Left ventricle myocardium inferior (tissue), 1 donor: Measurements from ENCODE around the gene TRPM5. TPM values are rescaled to one million over a fixed set of nuclear protein-coding genes. Genes with fewer than 3 reads are reported as not detected.

Source experiments
- DNase-seq: peaks from one replicate; pipeline ENCODE4 v3.0.0-alpha.2; 2020
- H3K27ac ChIP-seq: fragments of 200-600 bp; replicated peaks from 2 replicates; pipeline ENCODE4 v1.8.0; 2021
- H3K27me3 ChIP-seq: fragments of 200-600 bp; 2 replicates; pipeline ENCODE4 v1.8.0; 2021; ENCODE audit warnings: low read depth
- H3K36me3 ChIP-seq: fragments of 200-600 bp; 2 replicates; pipeline ENCODE4 v1.8.0; 2021
- H3K4me1 ChIP-seq: fragments of 200-600 bp; 2 replicates; pipeline ENCODE4 v1.8.0; 2021
- H3K4me3 ChIP-seq: fragments of 200-600 bp; 2 replicates; pipeline ENCODE4 v1.8.0; 2021; ENCODE audit warnings: mild to moderate bottlenecking, moderate library complexity
- H3K9me3 ChIP-seq: fragments of 200-600 bp; replicated peaks from 2 replicates; pipeline ENCODE4 v1.8.0; 2021
- intact Hi-C: fragments of 100-400 bp; cut with micrococcal nuclease; formaldehyde crosslinking; loops from one replicate; pipeline ENCODE4 v1.11.0; 2022
- total RNA-seq: library from RNA; stranded (reverse); fragmentation: NEBNext Ultra II Directional; extraction: Animal tissue kit (Norgen Biotek cat#: 25700); gene quantifications from one replicate; pipeline ENCODE4 v1.2.1, GENCODE V29; 2021
- TF ChIP-seq, protein P1 (sequence below): fragments of 200-600 bp; IDR thresholded peaks from 2 replicates; pipeline ENCODE4 v1.8.0; 2021; ENCODE audit warnings: antibody characterized with exemption, mild to moderate bottlenecking, borderline replicate concordance
- donor health status: DM: no; HTN: yes; CAD: no; lungs with severe emphysema.

Gene TRPM5
- total RNA-seq, 1 donor from 2014 or later = not detected

DNA sequence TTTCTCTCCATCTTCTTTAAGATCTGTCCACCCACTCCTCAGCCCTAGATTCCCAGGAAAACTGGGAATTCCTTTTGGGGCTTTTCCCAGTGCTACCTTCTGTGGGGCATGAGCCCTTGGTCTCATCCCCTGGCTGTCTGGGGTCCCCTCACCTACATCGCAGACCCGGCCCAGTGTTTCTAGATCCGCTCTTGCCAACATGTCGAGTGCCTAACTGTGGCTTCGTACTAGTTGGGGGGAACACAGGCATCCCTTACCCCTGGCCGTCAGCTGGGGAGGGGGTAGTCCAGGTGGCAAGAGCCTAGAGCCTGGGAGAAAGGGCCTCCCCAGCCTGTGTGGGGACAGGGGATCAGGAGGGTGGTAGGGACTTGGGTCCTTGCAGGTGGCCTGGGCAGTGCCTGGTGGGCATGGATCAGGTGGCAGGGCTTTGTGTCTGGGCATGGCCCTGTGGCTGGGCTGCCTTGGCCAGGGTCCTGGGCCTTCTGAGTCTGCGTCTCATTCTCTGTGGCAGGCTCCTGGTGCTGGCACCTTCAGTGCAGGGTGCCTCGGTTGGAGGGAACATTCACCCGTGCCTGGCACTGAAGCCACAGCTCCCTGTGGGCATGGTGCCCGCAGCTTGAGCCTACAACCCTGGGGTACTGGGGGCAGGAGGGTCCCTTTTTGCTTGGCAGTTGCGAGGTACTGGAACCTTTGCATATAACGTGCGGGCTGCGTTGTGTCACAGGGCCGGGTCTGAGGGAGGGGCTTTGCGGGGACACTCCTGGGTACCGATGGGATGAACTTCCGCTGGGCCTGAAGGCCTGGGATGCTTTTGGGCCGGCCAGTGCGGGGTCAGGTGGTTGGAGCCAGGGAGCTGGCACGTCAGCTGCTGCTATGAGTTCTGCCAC is 4.6 kb upstream of the TRPM5 start:
- Histone ChIP-seq H3K4me1 (peaks cover 58% of the 10 kb centered on the region), H3K27ac (peak overlapping the region; percentile 58), H3K36me3 (no peaks in the 10 kb centered on the region), H3K9me3 (no peaks in the 10 kb centered on the region), H3K27me3 (peaks cover 23% of the 10 kb centered on the region), H3K4me3 (no peak overlapping the region)
- intact Hi-C loops = no loop called here
- TF ChIP-seq, protein P1, sequence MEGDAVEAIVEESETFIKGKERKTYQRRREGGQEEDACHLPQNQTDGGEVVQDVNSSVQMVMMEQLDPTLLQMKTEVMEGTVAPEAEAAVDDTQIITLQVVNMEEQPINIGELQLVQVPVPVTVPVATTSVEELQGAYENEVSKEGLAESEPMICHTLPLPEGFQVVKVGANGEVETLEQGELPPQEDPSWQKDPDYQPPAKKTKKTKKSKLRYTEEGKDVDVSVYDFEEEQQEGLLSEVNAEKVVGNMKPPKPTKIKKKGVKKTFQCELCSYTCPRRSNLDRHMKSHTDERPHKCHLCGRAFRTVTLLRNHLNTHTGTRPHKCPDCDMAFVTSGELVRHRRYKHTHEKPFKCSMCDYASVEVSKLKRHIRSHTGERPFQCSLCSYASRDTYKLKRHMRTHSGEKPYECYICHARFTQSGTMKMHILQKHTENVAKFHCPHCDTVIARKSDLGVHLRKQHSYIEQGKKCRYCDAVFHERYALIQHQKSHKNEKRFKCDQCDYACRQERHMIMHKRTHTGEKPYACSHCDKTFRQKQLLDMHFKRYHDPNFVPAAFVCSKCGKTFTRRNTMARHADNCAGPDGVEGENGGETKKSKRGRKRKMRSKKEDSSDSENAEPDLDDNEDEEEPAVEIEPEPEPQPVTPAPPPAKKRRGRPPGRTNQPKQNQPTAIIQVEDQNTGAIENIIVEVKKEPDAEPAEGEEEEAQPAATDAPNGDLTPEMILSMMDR = no peak
- no peak for DNase-seq

DNA sequence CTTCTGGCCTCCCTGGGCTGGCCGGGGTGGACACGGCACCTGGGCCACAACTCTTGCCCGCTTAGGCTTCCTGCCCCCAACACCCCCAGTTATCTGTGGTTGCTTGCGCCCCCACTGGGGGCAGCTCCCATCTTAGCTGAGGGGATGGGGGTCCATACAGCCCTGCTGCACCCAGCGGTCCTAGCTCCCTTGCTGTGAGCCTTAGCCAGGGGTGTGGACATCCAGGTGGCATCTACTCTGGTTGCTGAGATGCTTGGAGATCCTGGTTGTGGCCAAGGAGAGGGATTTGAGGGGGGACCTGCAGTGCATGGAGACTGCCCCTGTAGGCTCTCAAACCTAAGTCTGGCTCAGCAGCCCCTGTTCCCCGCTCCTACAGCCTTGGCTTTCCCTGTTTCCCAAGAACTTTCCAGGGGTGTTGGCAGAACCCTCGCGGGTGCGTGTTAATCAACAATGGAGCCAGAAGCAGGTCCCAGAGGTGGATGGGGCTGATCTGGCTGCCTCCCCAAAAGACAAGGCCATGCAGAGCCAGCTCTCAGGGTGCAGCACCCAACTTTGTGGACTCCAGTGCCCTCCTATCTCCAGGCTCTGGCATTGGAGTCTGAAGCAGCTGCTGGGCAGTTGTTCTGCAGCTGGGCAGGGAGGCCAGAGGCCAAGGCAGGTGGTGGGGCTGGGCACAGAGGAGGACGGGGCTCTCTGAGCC is 3.8 kb upstream of the TRPM5 start:
- peaks cover 60% of the 10 kb centered on the region for H3K4me1 ChIP-seq
- no peaks in the 10 kb centered on the region for H3K9me3 ChIP-seq
- TF ChIP-seq, protein P1 = no peak
- peaks cover 31% of the 10 kb centered on the region for H3K27me3 ChIP-seq
- intact Hi-C loops = no loop called here
- H3K27ac ChIP-seq = peak overlapping the region; percentile 58
- peak overlapping the region; percentile 66 for H3K4me3 ChIP-seq
- H3K36me3 ChIP-seq = no peaks in the 10 kb centered on the region
- DNase-seq = no peak

DNA sequence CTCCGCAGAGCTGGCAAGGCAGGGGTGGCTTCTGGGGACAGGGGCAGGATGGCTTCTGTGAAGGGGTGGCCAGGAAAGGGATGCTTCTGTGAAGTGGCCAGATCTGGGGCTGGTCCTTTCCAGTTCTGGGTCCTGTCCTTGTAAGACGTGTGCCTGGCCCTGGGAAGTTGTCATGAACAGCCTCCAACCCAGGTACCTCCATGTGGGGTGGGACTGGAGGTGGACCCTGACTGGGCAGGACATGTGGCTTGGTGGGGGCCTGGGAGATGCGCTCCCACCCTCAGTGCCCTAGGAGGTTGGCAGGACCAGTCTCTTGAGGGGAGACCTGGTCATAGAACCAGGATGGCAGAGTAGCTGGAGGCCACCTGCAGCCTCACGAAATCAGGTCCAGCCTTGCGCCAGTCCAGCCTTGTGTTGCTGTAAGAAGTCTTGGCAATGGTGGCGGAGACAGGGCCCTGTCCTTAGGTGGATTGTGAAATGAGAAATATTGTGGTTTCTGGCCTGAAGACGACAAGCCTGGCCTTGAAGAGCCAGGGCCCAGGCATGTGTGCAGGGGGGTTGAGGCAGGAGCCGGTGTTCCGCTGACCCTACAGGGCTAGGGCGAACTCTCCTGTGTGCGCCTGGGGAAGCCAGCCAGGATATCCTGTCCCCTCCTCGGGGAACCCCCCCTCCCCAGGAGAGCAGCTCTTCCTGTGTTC is 3.1 kb upstream of the TRPM5 start:
- peaks cover 32% of the 10 kb centered on the region for H3K27me3 ChIP-seq

DNA sequence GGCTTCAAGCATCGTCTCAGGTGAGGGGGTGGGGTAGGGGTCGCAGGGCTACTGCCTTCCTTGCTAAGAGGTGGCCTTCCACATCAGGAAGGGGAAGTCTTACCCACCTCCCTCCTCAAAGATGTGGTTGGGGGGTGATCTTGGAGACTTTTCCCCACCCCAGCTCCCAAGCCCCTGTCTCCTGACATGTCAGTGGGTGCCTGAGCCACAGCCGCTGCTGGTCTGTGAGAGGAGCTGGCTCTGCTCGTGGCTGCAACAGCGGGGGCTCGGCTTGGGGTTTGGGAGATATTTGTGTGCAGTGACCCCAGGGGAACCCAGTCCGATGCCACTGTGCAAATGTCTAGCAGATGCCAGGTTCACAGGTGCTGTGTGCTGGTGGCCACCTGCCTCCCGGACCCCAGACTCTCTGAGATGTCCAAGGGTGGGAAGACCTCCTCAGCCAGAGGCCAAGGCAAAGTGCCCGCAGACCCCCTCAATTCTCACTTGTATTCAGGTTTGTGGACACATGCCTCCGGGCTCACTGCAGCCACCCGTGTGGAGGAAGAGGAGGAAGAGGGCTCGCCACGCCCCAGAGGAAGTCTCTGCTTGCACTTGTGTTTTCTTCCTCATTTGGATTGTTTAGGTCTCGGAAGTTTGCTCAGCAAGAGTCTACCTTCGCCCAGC is 2.4 kb upstream of the TRPM5 start:
- Histone ChIP-seq H3K4me1 (peaks cover 53% of the 10 kb centered on the region), H3K4me3 (peak overlapping the region; percentile 66), H3K9me3 (no peaks in the 10 kb centered on the region), H3K27ac (peak overlapping the region; percentile 55), H3K27me3 (peaks cover 28% of the 10 kb centered on the region), H3K36me3 (no peaks in the 10 kb centered on the region)
- intact Hi-C loops = no loop called here
- TF ChIP-seq, protein P1 = no peak
- no peak for DNase-seq

More for the DNA sequence above, 3.1 kb upstream of the TRPM5 start:
- TF ChIP-seq, protein P1 = no peak
- H3K9me3 ChIP-seq = no peaks in the 10 kb centered on the region
- intact Hi-C loops = no loop called here
- DNase-seq = no peak
- peak overlapping the region; percentile 66 for H3K4me3 ChIP-seq
- H3K27ac ChIP-seq = peak overlapping the region; percentile 12
- H3K4me1 ChIP-seq = peaks cover 59% of the 10 kb centered on the region
- H3K36me3 ChIP-seq = no peaks in the 10 kb centered on the region
